Limb (tissue), 2 donors: Measurements from ENCODE around the gene ARNT2.

Source experiments
- DNase-seq, 2 donors: peaks; one replicate each; pipeline ENCODE4 v3.0.0-alpha.2; 2016; ENCODE audit errors: extremely low spot score in 2 of 2

Gene ARNT2

DNA sequence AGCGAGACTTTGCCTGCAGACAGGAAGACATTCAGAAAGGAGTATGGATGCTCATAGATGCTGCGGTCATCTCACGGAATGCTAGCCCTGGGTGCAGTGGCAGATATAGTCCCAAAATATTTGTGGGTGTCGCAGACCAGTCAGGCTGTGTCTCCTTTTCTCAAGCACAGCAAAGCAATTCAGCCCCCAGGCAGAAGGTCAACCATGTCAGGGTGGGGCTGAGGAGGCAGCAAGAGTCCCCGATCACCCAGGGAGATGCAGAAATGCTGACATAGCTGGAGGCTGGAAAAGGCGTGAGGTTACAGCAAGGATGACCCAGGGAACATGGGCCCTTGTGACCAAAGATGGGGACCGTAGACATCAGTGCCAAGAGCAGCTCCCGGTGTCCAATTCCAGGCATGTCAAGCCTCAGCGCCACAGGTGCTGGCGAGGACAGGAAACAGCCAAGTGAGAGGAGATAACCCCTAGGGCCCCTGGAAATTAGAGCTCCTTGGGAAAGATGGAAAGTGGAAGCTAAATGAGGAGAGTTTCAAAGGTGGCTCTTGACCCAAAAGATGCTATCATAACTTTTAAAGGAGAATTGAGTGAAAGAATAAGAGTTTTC, 209.7 kb downstream of the ARNT2 start:
- no peak for DNase-seq

DNA sequence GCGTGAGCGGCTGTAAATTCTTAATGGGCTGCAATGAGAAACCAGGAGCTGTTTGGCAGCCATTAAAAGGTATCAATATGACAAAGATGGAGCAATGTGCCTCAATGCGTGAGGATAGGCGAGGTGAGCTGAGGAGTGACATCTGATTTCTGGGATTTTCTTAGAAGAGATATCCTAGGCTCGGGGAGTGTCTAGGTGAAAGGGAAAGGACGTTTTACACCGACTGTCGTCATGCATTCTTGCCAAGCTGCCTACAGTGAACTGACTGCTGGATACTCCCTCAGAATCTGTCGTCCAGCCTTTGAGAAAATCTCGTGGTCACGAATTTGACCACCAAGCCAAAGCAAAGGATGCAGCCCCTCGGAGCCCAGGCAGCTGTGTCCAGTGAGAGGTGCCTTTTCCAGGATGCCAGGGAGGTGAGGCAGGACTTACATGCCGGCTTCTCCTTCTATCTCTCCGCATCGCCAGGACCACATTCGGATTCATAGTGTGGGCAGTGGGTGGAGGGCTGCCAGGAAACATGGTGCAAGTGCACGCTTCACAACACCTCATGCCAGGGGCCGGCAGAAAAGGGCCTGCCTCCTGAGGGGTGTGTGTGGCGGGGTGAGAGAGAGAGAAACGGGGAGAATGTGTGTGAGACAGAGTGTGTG, 210.7 kb downstream of the ARNT2 start:
- no peak for DNase-seq

GRCh38 chr15:80615361-80615736, 211.2 kb downstream of the ARNT2 start:
- DNase-seq = no peak

GRCh38 chr15:80615783-80616391, 211.7 kb downstream of the ARNT2 start:
- no peak for DNase-seq

DNA sequence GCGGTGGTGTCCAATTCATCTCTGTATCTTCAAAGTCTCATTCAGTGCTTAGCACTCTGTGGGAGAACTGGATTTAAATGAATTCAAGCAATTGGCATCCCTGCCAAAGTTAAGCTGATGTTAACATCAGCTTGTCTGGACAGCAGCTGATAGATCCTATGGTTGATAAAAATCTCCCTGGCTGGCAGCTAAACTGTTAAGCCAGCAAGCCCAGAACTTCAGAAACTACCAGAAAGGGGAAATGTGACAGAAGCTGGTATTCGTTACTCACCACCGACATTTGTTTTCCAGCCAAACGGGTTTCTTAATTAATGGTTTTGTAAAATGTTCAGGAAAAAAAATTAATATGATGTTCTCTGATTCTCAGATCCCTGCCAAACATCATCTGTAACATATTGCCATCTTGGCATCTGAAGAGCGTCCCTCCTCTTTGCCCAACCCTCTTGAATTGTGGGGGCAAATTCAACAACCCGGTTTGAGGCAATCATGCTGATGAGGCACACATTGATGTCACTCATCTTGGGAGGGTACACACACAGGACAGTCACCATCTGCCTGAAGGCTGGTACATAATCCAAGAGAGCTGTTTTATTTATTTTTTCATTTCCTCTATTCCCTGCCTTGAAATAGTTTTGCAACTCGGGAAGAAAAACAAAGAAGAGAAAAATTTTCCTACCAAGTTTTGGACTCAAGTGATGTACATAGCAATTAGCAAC, 214.7 kb downstream of the ARNT2 start:
- DNase-seq = no peak

DNA sequence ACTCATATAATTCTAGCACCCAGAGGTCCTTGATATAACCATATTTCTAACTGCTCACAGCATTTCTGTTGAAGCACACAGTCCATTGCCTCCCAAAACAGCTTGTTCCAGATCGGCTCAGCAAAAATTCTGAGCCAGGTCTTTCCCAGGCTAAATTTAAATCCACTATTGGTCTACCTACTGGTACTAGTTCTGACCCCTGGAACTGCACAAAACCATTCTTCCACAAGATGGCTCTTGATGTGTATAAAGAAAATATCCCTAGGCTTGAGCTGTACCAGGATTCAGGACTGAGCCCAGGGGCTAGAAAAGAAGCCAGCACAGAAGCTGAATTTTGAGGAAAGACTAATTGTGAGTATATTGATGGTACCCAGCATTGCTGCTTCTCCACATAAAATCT, 215.5 kb downstream of the ARNT2 start:
- DNase-seq = no peak

DNA sequence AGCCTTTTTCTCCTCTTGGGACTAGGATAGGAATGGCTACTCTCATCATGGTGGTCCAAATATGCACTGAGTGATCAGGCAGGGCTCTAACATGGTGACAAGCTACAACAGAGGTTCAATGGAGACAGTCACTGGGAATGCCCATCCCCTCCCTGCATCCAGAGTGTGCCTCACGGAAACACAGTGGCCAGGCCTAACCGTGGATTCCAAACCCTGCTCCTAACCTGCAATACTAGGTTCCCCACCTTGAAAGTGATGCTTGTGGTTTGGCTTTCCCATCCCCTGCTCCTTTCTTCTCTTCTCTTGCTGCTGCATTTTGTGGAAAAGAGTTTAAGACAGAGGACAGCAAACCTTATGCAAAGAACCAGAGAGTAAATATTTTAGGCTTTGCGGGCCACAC, 216.0 kb downstream of the ARNT2 start:
- no peak for DNase-seq

DNA sequence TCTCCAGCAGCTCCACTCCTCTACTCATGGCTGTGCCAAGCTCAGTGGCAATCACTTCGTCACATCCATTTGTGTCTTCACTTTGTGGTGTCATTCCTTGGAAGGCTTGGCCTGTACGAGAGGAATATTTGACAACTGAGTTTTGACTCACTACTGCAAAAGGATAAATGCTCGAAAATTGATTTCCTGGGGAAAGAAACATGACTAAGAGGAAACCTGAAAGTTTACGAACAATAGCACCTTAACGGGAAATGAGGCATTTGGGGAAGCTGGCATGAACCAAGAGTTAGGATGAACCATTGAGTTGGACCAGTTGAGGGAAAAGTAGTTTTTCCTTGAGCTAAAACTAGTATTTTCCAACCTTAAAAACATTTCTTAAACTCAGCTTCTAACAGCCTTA, 216.7 kb downstream of the ARNT2 start:
- DNase-seq = no peak

DNA sequence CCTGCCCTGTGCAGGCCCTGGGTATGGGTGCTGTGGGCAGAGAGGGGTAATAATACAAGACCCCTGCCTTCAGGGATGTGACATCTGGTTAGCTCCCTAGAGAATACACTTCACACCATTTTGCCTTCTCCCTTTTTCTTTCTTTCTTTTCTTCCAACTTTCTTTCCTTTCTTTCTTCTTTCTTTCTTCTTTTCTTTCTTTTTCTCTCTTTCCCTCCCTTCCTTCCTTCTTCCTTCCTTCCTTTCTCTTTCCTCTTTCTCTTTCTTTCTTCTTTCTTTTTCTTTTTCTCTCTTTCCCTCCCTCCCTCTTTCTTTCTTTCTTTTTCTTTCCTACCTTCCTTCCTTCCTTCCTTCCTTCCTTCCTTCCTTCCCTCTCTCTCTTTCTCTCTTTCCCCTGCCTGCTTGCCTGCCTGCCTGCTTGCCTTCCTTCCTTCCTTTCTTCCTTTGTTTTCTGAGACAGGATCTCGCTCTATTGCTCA, 222.5 kb downstream of the ARNT2 start:
- DNase-seq = no peak

DNA sequence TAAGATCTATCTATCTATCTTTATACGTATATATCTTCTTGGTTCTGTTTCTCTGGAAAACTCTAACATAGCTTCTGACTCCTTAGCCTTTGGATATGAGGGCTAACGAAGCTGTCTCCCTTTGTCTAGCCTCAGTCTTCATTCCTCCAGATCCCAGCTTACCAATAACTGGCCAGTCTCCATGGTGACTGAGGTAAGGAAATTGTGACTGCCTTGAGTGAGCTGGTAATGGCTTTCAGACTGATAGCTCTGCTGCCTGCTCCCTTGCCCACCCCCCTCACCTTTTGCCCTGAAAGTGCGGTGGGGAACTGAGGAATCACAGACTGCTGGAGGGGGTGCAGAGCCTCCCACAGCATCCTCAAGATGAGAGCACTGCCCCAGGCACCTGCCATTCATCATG, 225.2 kb downstream of the ARNT2 start:
- no peak for DNase-seq

DNA sequence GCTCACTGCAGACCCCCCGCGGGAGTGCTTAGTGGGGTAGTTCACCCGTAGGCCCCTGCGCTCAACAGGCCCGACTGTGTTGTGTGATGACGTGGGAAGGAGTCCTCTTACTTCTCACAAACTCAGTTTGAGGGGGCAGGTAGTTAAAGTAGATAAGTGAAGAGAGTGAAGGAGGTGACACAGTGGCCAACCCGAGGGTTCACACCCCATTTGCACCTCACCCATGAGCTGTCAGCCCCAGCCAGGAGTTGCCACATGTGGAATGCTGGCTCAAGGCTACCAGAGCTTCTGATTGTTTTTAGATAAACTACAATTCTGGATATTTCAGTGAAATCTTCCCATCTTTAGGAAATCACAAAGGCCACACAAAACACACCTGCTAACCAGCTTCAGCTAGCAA, 226.8 kb downstream of the ARNT2 start:
- DNase-seq = no peak

GRCh38 chr15:80633221-80633620, 229.0 kb downstream of the ARNT2 start:
- no peak for DNase-seq

- DNase-seq = no peak
These were observed 231.8 kb downstream of the ARNT2 start for GRCh38 chr15:80635953-80636352.

DNA sequence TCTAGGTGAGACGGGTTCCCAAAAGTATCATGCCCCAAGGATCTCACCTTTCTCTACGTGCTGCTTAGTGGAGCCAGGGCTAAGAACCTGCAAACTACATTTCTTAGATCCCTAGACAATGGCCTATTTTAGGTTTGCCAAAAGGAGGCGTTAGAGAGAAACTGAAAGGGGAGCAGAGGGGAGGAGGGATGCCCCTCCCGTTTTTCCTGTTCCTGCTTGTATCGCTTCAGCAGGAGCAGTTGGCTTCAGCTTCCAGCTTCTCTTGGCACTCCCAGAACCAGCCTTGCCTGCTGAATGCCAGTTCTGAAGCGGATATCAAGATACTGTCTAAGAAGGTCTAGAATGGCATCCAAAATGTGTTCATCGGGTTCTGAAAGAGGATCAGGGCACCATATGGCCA, 232.5 kb downstream of the ARNT2 start:
- no peak for DNase-seq

- no peak for DNase-seq
These were observed 233.6 kb downstream of the ARNT2 start for GRCh38 chr15:80637747-80638146.

DNA sequence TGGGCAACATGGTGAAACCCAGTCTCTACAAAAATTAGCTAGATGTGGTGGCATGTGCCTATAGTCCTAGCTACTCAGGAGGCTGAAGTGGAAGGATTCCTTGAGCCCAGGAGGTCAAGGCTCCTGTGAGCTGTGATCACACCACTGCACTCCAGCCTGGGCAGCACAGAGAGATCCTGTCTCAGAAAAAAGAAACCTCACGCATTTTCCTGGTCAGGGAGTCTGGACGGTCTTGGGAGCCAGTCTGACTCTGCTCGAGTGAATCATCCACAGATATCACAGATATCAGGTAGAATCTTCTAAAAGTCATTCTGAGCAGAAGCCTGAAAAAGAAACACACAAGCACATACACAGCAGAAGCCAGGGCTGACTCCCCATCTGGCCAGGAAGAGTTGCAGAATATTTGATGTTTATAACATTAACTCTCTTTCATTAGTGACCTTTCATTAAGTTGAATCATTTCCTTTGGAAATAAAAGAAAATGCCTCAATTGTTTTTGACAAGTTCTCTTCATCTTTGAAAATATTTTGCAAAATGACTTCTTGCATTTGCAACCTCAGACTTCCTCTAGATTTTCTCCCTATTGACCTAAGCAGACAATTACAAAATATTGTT, 234.5 kb downstream of the ARNT2 start:
- DNase-seq = no peak

- no peak for DNase-seq
These were observed 235.0 kb downstream of the ARNT2 start for GRCh38 chr15:80639168-80639555.

GRCh38 chr15:80640531-80641121, 236.4 kb downstream of the ARNT2 start:
- no peak for DNase-seq

GRCh38 chr15:80641384-80641783, 237.2 kb downstream of the ARNT2 start:
- no peak for DNase-seq

GRCh38 chr15:80643431-80643951, 239.3 kb downstream of the ARNT2 start:
- no peak for DNase-seq

GRCh38 chr15:80645494-80646065, 241.4 kb downstream of the ARNT2 start:
- DNase-seq = no peak
